ENCODE measurements around the gene CLIC5. TPM values are rescaled to one million over a fixed set of nuclear protein-coding genes. Genes with fewer than 3 reads are reported as not detected.

CLIC5 gene
- polyA plus RNA-seq, 1 donor (not counting 4 experiments of a cell fraction or from before 2014, with no cell fraction given): 0.09 TPM

- Histone ChIP-seq H3K4me3 (ENCODE audit: control insufficient read depth in 2 of 3, extremely low read depth in 1 of 3, insufficient read depth in 2 of 3, low read depth in 1 of 3, low read length in 3 of 3) (no peak overlapping the region), H3K4me1 (ENCODE audit: control insufficient read depth, extremely low read depth, insufficient read depth, low read length) (no peaks in the 10 kb centered on the region), H3K27ac (ENCODE audit: control insufficient read depth, insufficient read depth, low read length) (no peak overlapping the region), H3K9me3 (ENCODE audit: control insufficient read depth, low read depth, low read length) (no peaks in the 10 kb centered on the region), H2AFZ (ENCODE audit: control insufficient read depth, low read length) (no peak overlapping the region), H4K20me1 (ENCODE audit: control insufficient read depth, extremely low read depth, insufficient read depth, low read length) (no peaks in the 10 kb centered on the region), H3K4me2 (ENCODE audit: control insufficient read depth, extremely low read depth, insufficient read depth, low read depth, low read length) (no peak overlapping the region), H3K27me3 (ENCODE audit: control insufficient read depth, extremely low read depth, insufficient read depth, low read length) (no peaks in the 10 kb centered on the region), H3K79me2 (ENCODE audit: control insufficient read depth, insufficient read depth, low read length) (no peaks in the 10 kb centered on the region), H3K36me3 (ENCODE audit: control insufficient read depth in 2 of 2, extremely low read depth in 1 of 2, insufficient read depth in 2 of 2, low read length in 2 of 2) (no peaks in the 10 kb centered on the region), H3K9me1 (ENCODE audit: control insufficient read depth, extremely low read depth, insufficient read depth, low read length) (no peaks in the 10 kb centered on the region), H3K9ac (ENCODE audit: control insufficient read depth, extremely low read depth, insufficient read depth, low read length) (no peak overlapping the region)
- TF ChIP-seq EZH2 (IDR thresholded peaks at IDR 0.05; ENCODE audit: low read length): no peak
- no peak for TF ChIP-seq CTCF (optimal IDR thresholded peaks at IDR 0.05 in 1 of 3, IDR thresholded peaks at IDR 0.05 in 1 of 3, conservative IDR thresholded peaks at IDR 0.05 in 1 of 3; ENCODE audit: extremely low read depth in 1 of 3, insufficient read depth in 2 of 3, low read length in 3 of 3)
- DNase-seq (ENCODE audit: low read depth, low spot score) (no peak), FAIRE-seq (no peak)
- dilution Hi-C loops (cut with MboI; ENCODE audit: extremely low pct_ligation_motif_present, low sequenced_read_pairs): no loop called here
These were observed 86.0 kb downstream of the CLIC5 start for GRCh38 chr6:45929421-45930361.

- DNase-seq (ENCODE audit: low read depth, low spot score): no peak
- Histone ChIP-seq H3K79me2 (ENCODE audit: control insufficient read depth, insufficient read depth, low read length) (no peaks in the 10 kb centered on the region), H3K9ac (ENCODE audit: control insufficient read depth, extremely low read depth, insufficient read depth, low read length) (no peak overlapping the region), H3K9me3 (ENCODE audit: control insufficient read depth, low read depth, low read length) (no peaks in the 10 kb centered on the region), H3K36me3 (ENCODE audit: control insufficient read depth in 2 of 2, extremely low read depth in 1 of 2, insufficient read depth in 2 of 2, low read length in 2 of 2) (no peaks in the 10 kb centered on the region), H3K27ac (ENCODE audit: control insufficient read depth, insufficient read depth, low read length) (no peak overlapping the region), H4K20me1 (ENCODE audit: control insufficient read depth, extremely low read depth, insufficient read depth, low read length) (no peaks in the 10 kb centered on the region), H3K4me2 (ENCODE audit: control insufficient read depth, extremely low read depth, insufficient read depth, low read depth, low read length) (no peak overlapping the region), H3K4me1 (ENCODE audit: control insufficient read depth, extremely low read depth, insufficient read depth, low read length) (no peaks in the 10 kb centered on the region), H3K27me3 (ENCODE audit: control insufficient read depth, extremely low read depth, insufficient read depth, low read length) (no peaks in the 10 kb centered on the region), H2AFZ (ENCODE audit: control insufficient read depth, low read length) (no peak overlapping the region), H3K9me1 (ENCODE audit: control insufficient read depth, extremely low read depth, insufficient read depth, low read length) (no peaks in the 10 kb centered on the region), H3K4me3 (ENCODE audit: control insufficient read depth in 2 of 3, extremely low read depth in 1 of 3, insufficient read depth in 2 of 3, low read depth in 1 of 3, low read length in 3 of 3) (no peak overlapping the region)
- FAIRE-seq: no peak
- TF ChIP-seq CTCF (optimal IDR thresholded peaks at IDR 0.05 in 1 of 3, IDR thresholded peaks at IDR 0.05 in 1 of 3, conservative IDR thresholded peaks at IDR 0.05 in 1 of 3; ENCODE audit: extremely low read depth in 1 of 3, insufficient read depth in 2 of 3, low read length in 3 of 3) (no peak), EZH2 (IDR thresholded peaks at IDR 0.05; ENCODE audit: low read length) (no peak)
- dilution Hi-C loops (cut with MboI; ENCODE audit: extremely low pct_ligation_motif_present, low sequenced_read_pairs): no loop called here
These were observed 86.8 kb downstream of the CLIC5 start for GRCh38 chr6:45928721-45929305.
